Gastroesophageal sphincter (tissue), 4 donors: Measurements from ENCODE around the gene FAM20A. TPM values are rescaled to one million over a fixed set of nuclear protein-coding genes. Genes with fewer than 3 reads are reported as not detected.

Source experiments
- ATAC-seq: fragments of 150-250 bp; one replicate; pipeline ENCODE4 v1.9.1; 2016; ENCODE audit warnings: mild to moderate bottlenecking, moderate library complexity
- H3K27ac ChIP-seq, 4 donors: fragments of 200-600 bp; sonication (generic) in 3 of 4; 1 replicate in 3 of 4; 2 replicates in 1 of 4; pipeline ENCODE4 v1.5.1; 2016 to 2019
- H3K27me3 ChIP-seq: fragments of 200-600 bp; sonication (generic); one replicate; pipeline ENCODE4 v1.5.1; 2019
- H3K36me3 ChIP-seq, 2 donors: fragments of 200-600 bp; sonication (generic); one replicate each; pipeline ENCODE4 v1.5.1; 2019; ENCODE audit warnings: control low read depth in 1 of 2
- H3K4me1 ChIP-seq, 3 donors: fragments of 200-600 bp; sonication (generic); 1 replicate in 2 of 3; 2 replicates in 1 of 3; pipeline ENCODE4 v1.5.1; 2016 to 2019; ENCODE audit warnings: control low read depth in 2 of 3
- H3K4me3 ChIP-seq, 2 donors: fragments of 200-600 bp; sonication (generic); one replicate each; pipeline ENCODE4 v1.5.1; 2019; ENCODE audit warnings: mild to moderate bottlenecking in 1 of 2, moderate library complexity in 1 of 2
- H3K9me3 ChIP-seq, 3 donors: fragments of 200-600 bp; sonication (generic); one replicate each; pipeline ENCODE4 v1.5.1; 2017 to 2019; ENCODE audit warnings: control low read depth in 2 of 3
- EP300 ChIP-seq: sonication (generic); formaldehyde crosslinking; IDR thresholded peaks from one replicate; pipeline ENCODE4 v1.6.1; 2017; ENCODE audit warnings: antibody characterized with exemption, mild to moderate bottlenecking
- POLR2A ChIP-seq, 2 donors: fragments of 450-650 bp; IDR thresholded peaks; one replicate each; pipeline ENCODE4 v1.6.1; 2017; ENCODE audit warnings: antibody characterized with exemption in 2 of 2, mild to moderate bottlenecking in 2 of 2, moderate library complexity in 1 of 2
- POLR2AphosphoS5 ChIP-seq: sonication (generic); formaldehyde crosslinking; IDR thresholded peaks from one replicate; pipeline ENCODE4 v1.6.1; 2017; ENCODE audit warnings: antibody characterized with exemption
- WGBS, 2 donors: methylation state at CpG; one replicate each; pipeline ENCODE4 v1.1.5; 2018; ENCODE audit warnings: low coverage in 1 of 2; 5-methylcytosine and 5-hydroxymethylcytosine counted together
- total RNA-seq, 4 donors: library from RNA; depleted of rRNA; stranded (reverse); fragments of >200 nt; gene quantifications; one replicate each; pipeline ENCODE4 v1.1.0, GENCODE V29; 2016
- TF ChIP-seq, protein P1 (sequence below), 4 experiments: fragments of 200-600 bp in 2 of 4; fragments of 450-650 bp in 2 of 4; sonication (generic) in 1 of 4; IDR thresholded peaks; one replicate each; pipeline ENCODE4 v1.5.1; 2017 to 2019; ENCODE audit warnings: antibody characterized with exemption in 4 of 4, mild to moderate bottlenecking in 2 of 4, moderate library complexity in 2 of 4

The FAM20A gene
- 10 to 100 TPM in 1 of 4 donors, 1 to 10 TPM in 3; 1.4 to 13.7 (median 2.9) TPM for total RNA-seq

DNA sequence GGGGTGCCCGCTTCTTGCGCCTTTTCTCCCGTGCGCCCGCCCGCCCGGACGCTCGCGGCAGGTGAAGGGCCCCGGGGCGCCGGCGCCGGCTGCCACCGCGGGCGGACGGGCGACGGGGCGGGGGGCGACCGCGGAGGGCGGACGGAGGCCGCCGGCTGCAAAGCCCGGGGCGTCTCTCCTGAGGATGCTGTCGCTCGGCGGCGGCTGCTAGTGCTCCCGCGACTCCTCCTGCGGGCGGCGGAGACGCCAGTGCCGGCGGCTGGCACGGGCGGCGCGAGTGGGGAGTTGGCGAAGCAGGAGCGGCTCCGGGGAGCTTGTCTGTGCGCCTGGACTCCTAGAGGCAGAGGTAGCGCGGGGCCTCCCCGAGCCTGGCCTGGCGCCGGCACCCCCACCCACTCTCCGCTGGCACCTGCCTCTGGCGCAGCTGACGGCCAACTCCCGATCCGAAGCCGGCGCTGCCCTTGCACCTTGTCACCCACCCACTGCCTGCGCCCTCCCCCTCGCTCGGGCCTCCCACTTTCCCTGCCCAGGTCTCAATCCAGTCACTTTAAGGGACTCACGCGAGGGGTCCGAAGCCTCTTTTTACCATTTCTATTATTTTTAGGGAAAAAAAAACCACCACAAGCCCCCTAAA, at the start of gene FAM20A:
FAM20A (minus strand) TSS at position 437 of the 634 bp plus-strand sequence. CDS start 701 bp downstream, outside the sequence.
- 2 to 6% methylated on average over 8 to 12 of the region's 69 CpGs for WGBS, 2 donors
- Histone ChIP-seq H3K4me1 (peaks cover 0 to 32% (median 14%) of the 10 kb centered on the region in 3 donors), H3K27ac (peak within 1 kb of the TSS in 3 of 4 donors; percentile 69 to 78 (median 76)), H3K9me3 (no peaks in the 10 kb centered on the region), H3K36me3 (no peaks in the 10 kb centered on the region), H3K4me3 (peak within 1 kb of the TSS; percentile 15 to 59), H3K27me3 (peaks cover 41% of the 10 kb centered on the region)
- no peak for TF ChIP-seq EP300
- TF ChIP-seq, protein P1, sequence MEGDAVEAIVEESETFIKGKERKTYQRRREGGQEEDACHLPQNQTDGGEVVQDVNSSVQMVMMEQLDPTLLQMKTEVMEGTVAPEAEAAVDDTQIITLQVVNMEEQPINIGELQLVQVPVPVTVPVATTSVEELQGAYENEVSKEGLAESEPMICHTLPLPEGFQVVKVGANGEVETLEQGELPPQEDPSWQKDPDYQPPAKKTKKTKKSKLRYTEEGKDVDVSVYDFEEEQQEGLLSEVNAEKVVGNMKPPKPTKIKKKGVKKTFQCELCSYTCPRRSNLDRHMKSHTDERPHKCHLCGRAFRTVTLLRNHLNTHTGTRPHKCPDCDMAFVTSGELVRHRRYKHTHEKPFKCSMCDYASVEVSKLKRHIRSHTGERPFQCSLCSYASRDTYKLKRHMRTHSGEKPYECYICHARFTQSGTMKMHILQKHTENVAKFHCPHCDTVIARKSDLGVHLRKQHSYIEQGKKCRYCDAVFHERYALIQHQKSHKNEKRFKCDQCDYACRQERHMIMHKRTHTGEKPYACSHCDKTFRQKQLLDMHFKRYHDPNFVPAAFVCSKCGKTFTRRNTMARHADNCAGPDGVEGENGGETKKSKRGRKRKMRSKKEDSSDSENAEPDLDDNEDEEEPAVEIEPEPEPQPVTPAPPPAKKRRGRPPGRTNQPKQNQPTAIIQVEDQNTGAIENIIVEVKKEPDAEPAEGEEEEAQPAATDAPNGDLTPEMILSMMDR (IDR thresholded peaks at IDR 0.05): no peak
- peak in 1 of 2 donors; percentile 34 for TF ChIP-seq POLR2A (IDR thresholded peaks at IDR 0.05)
- no peak for TF ChIP-seq POLR2AphosphoS5
- ATAC-seq: peak; percentile 28

DNA sequence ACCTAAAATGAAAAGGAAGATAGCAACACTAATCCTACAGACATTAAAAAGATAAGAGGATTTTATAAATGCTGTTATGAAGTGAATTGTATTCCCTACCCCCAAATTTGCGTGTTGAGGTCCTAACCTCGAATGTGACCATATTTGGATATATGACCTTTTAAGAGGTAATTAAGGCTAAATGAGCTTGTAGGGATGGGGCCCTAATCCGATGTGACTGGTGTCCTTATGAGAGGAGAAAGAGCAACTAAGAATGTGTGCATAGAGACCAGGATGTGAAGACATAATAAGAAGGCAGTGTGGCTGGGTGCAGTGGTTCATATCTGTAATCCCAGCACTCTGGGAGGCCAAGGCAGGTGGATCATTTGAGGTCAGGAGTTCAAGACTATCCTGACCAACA, 48.2 kb upstream of the FAM20A start:
- H3K4me1 ChIP-seq: no peaks in the 10 kb centered on the region
- peaks cover 0 to 6% (median 0%) of the 10 kb centered on the region in 3 donors for H3K9me3 ChIP-seq
- no peak for ATAC-seq
- TF ChIP-seq, protein P1 (IDR thresholded peaks at IDR 0.05): no peak
- no peak for TF ChIP-seq POLR2A (IDR thresholded peaks at IDR 0.05)
- no peak for TF ChIP-seq POLR2AphosphoS5
- no peak for TF ChIP-seq EP300
- 82 to 90% methylated on average over 3 of the region's 3 CpGs for WGBS, 2 donors
- peaks cover 2% of the 10 kb centered on the region for H3K27me3 ChIP-seq
- no peaks in the 10 kb centered on the region for H3K36me3 ChIP-seq
- H3K4me3 ChIP-seq: no peak overlapping the region
- H3K27ac ChIP-seq: no peak overlapping the region

DNA sequence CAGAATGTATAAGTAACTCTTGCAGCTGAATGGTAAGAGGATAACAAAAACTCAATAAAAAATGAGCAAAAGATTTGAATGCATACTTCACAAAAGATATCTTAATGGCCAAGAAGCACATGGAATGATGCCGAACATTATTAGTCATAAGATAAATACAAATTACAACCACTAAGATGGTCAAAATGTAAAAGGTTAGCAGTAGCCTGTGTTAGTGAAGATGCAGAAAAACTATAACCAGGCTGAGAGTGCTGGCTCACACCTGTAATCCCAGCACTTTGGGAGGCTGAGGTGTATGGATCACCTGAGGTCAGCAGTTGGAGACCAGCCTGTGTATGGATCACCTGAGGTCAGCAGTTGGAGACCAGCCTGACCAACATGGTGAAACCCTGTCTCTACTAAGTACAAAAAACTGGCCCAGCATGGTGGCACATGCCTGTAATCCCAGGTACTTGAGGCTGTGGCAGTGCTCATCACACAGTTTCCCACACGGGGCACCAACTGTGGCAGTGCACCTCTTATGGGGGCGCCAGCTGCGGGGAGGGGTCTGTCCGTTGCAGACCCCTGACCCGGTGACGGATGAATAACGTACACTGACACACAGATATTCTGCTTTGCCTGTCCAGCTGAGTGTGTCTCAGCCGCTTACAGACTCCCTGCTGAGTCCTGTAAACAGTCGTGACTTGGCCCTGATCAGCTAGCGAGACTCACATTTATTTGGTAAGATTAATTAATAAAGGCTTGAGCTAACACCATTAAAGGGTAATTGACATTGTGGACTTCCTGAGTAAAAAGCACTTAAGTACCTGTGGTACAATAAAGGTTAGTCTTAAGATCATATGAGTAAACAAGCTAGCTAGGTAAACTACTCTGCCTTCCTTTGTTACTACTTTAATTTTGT, 45.7 kb upstream of the FAM20A start:
- Histone ChIP-seq H3K36me3 (no peaks in the 10 kb centered on the region), H3K4me1 (no peaks in the 10 kb centered on the region), H3K27me3 (peaks cover 5% of the 10 kb centered on the region), H3K9me3 (peaks cover 0 to 6% (median 0%) of the 10 kb centered on the region in 3 donors), H3K4me3 (no peak overlapping the region), H3K27ac (no peak overlapping the region)
- no peak for TF ChIP-seq EP300
- no peak for TF ChIP-seq POLR2AphosphoS5
- TF ChIP-seq, protein P1 (IDR thresholded peaks at IDR 0.05): no peak
- no peak for TF ChIP-seq POLR2A (IDR thresholded peaks at IDR 0.05)
- WGBS, 2 donors: 20 to 69% methylated on average over 1 to 6 of the region's 11 CpGs
- ATAC-seq: no peak

DNA sequence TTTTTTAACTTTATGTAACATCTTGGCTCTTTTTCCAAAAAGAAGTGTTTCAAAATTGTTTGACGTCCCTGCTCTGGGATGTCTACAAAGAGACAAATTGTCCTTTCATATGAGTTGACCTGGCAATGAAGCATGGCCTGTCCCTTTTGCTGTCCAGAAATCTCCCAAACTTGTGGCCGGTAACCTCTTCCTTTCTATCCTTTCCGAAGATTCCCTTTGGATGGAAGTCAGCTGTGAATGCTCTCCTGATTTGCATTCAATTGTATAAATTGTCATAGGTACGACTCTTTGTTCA, 40.9 kb upstream of the FAM20A start:
- Histone ChIP-seq H3K4me1 (no peaks in the 10 kb centered on the region), H3K4me3 (no peak overlapping the region), H3K27me3 (peaks cover 5% of the 10 kb centered on the region), H3K27ac (no peak overlapping the region), H3K36me3 (no peaks in the 10 kb centered on the region), H3K9me3 (no peaks in the 10 kb centered on the region)
- ATAC-seq: no peak
- 61 to 77% methylated on average over 3 to 4 of the region's 4 CpGs for WGBS, 2 donors
- TF ChIP-seq POLR2A (IDR thresholded peaks at IDR 0.05): no peak
- no peak for TF ChIP-seq EP300
- TF ChIP-seq, protein P1 (IDR thresholded peaks at IDR 0.05): no peak
- no peak for TF ChIP-seq POLR2AphosphoS5
